ENCODE results near the gene PRKAG3.

PRKAG3 gene

GRCh38 chr2:218831378-218831990, at the start of gene PRKAG3:
Gene PRKAG3, minus strand, starts transcription at chr2:218831803.
- no peak for DNase-seq

- no peak for DNase-seq
Observed at GRCh38 chr2:218880859-218881594, 49.4 kb upstream of the PRKAG3 start.

GRCh38 chr2:218880102-218880858, 48.7 kb upstream of the PRKAG3 start, which contains the start of gene WNT10A:
Gene WNT10A, plus strand, starts transcription at chr2:218880852. Its CDS starts 144 bp downstream, at chr2:218880996.
- DNase-seq: peak; percentile 74

GRCh38 chr2:218879776-218880101, 48.1 kb upstream of the PRKAG3 start:
- no peak for DNase-seq

- DNase-seq: no peak
Observed at GRCh38 chr2:218878926-218879761, 47.5 kb upstream of the PRKAG3 start.

GRCh38 chr2:218878486-218878885, 46.9 kb upstream of the PRKAG3 start:
- no peak for DNase-seq

GRCh38 chr2:218877891-218878290, 46.3 kb upstream of the PRKAG3 start:
- no peak for DNase-seq

GRCh38 chr2:218877331-218877730, 45.7 kb upstream of the PRKAG3 start:
- no peak for DNase-seq

GRCh38 chr2:218876562-218877219, 45.1 kb upstream of the PRKAG3 start:
- DNase-seq: peak; percentile 60

- DNase-seq: no peak
Observed at GRCh38 chr2:218875692-218876246, 44.2 kb upstream of the PRKAG3 start.

- no peak for DNase-seq
Observed at GRCh38 chr2:218873359-218874194, 42.0 kb upstream of the PRKAG3 start.

- DNase-seq: no peak
Observed at GRCh38 chr2:218872645-218873358, 41.2 kb upstream of the PRKAG3 start.

- no peak for DNase-seq
Observed at GRCh38 chr2:218871345-218872302, 40.0 kb upstream of the PRKAG3 start.

GRCh38 chr2:218870984-218871344, 39.4 kb upstream of the PRKAG3 start:
- no peak for DNase-seq

GRCh38 chr2:218869064-218869463, 37.5 kb upstream of the PRKAG3 start:
- no peak for DNase-seq

GRCh38 chr2:218867900-218868299, 36.3 kb upstream of the PRKAG3 start:
- no peak for DNase-seq

- DNase-seq: no peak
Observed at GRCh38 chr2:218865999-218866398, 34.4 kb upstream of the PRKAG3 start.

GRCh38 chr2:218865396-218865795, 33.8 kb upstream of the PRKAG3 start:
- DNase-seq: no peak

GRCh38 chr2:218863021-218863520, 31.5 kb upstream of the PRKAG3 start:
- DNase-seq: no peak

Measured in NCI-H1105 treated with DMSO at 0.1 percent for 48 hours (cell line).